ENCODE results near the gene FIGN. TPM values are rescaled to one million over a fixed set of nuclear protein-coding genes. Genes with fewer than 3 reads are reported as not detected.

FIGN gene
- 1.7 to 2.7 TPM (median 2.2 TPM) in 5 replicates for total RNA-seq (2022; extraction: Qiagen RNA extraction)

GRCh38 chr2:163735685-163736432, at the start of gene FIGN:
Gene FIGN (minus strand): TSS chr2:163736008. CDS start chr2:163734927, 1,081 bp downstream.

